DMS53 (cell line): ENCODE data around the gene FNDC10.
A peak's percentile ranks its signal among the peaks of the same experiment; 100 is the strongest.

ENCODE experiments used
- DNase-seq: peaks from one replicate; lab custom pipeline; 2025; lab: John Stamatoyannopoulos, UW

Gene FNDC10

GRCh38 chr1:1616045-1616790 lies 16.3 kb upstream of the FNDC10 start:
- DNase-seq = peak; percentile 76

- DNase-seq = peak; percentile 99
Observed at GRCh38 chr1:1615256-1616044, 15.5 kb upstream of the FNDC10 start, which contains the start of gene MIB2. Gene MIB2 (plus strand): TSS chr1:1615500. CDS start chr1:1623453, 7,953 bp downstream.

- no peak for DNase-seq
Observed at GRCh38 chr1:1614954-1615255, 15.0 kb upstream of the FNDC10 start.

- peak; percentile 78 for DNase-seq
Observed at GRCh38 chr1:1614204-1614953, 14.4 kb upstream of the FNDC10 start.

- DNase-seq = no peak
Observed at GRCh38 chr1:1613509-1614082, 13.7 kb upstream of the FNDC10 start.

- peak; percentile 81 for DNase-seq
Observed at GRCh38 chr1:1612104-1612400, 12.1 kb upstream of the FNDC10 start.

- DNase-seq = no peak
Observed at GRCh38 chr1:1610796-1611195, 10.9 kb upstream of the FNDC10 start.

- no peak for DNase-seq
Observed at GRCh38 chr1:1609822-1610485, 10.0 kb upstream of the FNDC10 start.

GRCh38 chr1:1606232-1606631 lies 6.3 kb upstream of the FNDC10 start:
- DNase-seq = no peak

GRCh38 chr1:1605724-1606123 lies 5.8 kb upstream of the FNDC10 start:
- DNase-seq = no peak

- DNase-seq = no peak
Observed at GRCh38 chr1:1605034-1605591, 5.2 kb upstream of the FNDC10 start.

GRCh38 chr1:1604374-1605033 lies 4.6 kb upstream of the FNDC10 start:
- DNase-seq = no peak

GRCh38 chr1:1603671-1604373 lies 3.9 kb upstream of the FNDC10 start:
- peak; percentile 33 for DNase-seq

- DNase-seq = no peak
Observed at GRCh38 chr1:1602968-1603506, 3.1 kb upstream of the FNDC10 start.

GRCh38 chr1:1602304-1602967 lies 2.5 kb upstream of the FNDC10 start:
- peak; percentile 48 for DNase-seq

- no peak for DNase-seq
Observed at GRCh38 chr1:1601564-1602303, 1.8 kb upstream of the FNDC10 start.

- no peak for DNase-seq
Observed at GRCh38 chr1:1600861-1601563, 1.1 kb upstream of the FNDC10 start.
